H1 (cell line): ENCODE measurements around the gene DYNC1LI1. TPM values are rescaled to one million over a fixed set of nuclear protein-coding genes. Genes with fewer than 3 reads are reported as not detected.

Experiments used
- BRCA1 ChIP-seq: IDR thresholded peaks from 2 replicates; pipeline ENCODE4 v1.6.1; 2012; ENCODE audit warnings: low read depth, low read length, improper control_type of control experiment
- CEBPB ChIP-seq: IDR thresholded peaks from 2 replicates; pipeline ENCODE4 v1.6.1; 2012; ENCODE audit warnings: low read depth, low read length
- CREB1 ChIP-seq: IDR thresholded peaks from 2 replicates; pipeline ENCODE4 v1.6.1; 2012; ENCODE audit warnings: inconsistent platforms
- NRF1 ChIP-seq: IDR thresholded peaks from 2 replicates; pipeline ENCODE4 v1.6.1; 2011; ENCODE audit warnings: mild to moderate bottlenecking, low read depth, low read length, improper control_type of control experiment
- SIX5 ChIP-seq: IDR thresholded peaks from 2 replicates; pipeline ENCODE4 v1.6.1; 2011; ENCODE audit warnings: mild to moderate bottlenecking, low read depth, low read length
- TCF12 ChIP-seq: IDR thresholded peaks from 2 replicates; pipeline ENCODE4 v1.6.1; 2011; ENCODE audit warnings: low read depth, mild to moderate bottlenecking, low read length
- polyA plus RNA-seq, 7 experiments: library from polyadenylated mRNA; depleted of rRNA in 3 of 7; stranded (reverse) in 5 of 7; unstranded in 2 of 7; fragments of >200 nt in 5 of 7; fragments of 200-250 nt in 2 of 7; gene quantifications; 1 replicate in 5 of 7; 2 replicates in 1 of 7; 4 replicates in 1 of 7; pipeline versions ENCODE4 v1.2.1 to v1.2.3, GENCODE V29; 2011 to 2013; ENCODE audit warnings: missing spikeins in 2 of 7, mixed read lengths in 2 of 7
- total RNA-seq: library from RNA; stranded (reverse); fragmentation: NEBNext Ultra II Directional; extraction: Animal tissue kit (Norgen Biotek cat#: 25700); gene quantifications from 2 replicates; pipeline ENCODE4 v1.2.1, GENCODE V29; 2021
- TF ChIP-seq, protein P1 (sequence below): fragments of 300-600 bp; sonication (generic); IDR thresholded peaks from 2 replicates; pipeline ENCODE4 v1.7.1; 2012; ENCODE audit warnings: low read length, moderate library complexity, mild to moderate bottlenecking, inconsistent platforms; ENCODE audit not compliant: insufficient replicate concordance

Gene DYNC1LI1
- total and polyA plus RNA-seq, 2 of the 8 experiments (the other 6 are each of a cell fraction or from before 2014, with no cell fraction given), result 13.6 to 45.1 TPM

- TF ChIP-seq, protein P1, sequence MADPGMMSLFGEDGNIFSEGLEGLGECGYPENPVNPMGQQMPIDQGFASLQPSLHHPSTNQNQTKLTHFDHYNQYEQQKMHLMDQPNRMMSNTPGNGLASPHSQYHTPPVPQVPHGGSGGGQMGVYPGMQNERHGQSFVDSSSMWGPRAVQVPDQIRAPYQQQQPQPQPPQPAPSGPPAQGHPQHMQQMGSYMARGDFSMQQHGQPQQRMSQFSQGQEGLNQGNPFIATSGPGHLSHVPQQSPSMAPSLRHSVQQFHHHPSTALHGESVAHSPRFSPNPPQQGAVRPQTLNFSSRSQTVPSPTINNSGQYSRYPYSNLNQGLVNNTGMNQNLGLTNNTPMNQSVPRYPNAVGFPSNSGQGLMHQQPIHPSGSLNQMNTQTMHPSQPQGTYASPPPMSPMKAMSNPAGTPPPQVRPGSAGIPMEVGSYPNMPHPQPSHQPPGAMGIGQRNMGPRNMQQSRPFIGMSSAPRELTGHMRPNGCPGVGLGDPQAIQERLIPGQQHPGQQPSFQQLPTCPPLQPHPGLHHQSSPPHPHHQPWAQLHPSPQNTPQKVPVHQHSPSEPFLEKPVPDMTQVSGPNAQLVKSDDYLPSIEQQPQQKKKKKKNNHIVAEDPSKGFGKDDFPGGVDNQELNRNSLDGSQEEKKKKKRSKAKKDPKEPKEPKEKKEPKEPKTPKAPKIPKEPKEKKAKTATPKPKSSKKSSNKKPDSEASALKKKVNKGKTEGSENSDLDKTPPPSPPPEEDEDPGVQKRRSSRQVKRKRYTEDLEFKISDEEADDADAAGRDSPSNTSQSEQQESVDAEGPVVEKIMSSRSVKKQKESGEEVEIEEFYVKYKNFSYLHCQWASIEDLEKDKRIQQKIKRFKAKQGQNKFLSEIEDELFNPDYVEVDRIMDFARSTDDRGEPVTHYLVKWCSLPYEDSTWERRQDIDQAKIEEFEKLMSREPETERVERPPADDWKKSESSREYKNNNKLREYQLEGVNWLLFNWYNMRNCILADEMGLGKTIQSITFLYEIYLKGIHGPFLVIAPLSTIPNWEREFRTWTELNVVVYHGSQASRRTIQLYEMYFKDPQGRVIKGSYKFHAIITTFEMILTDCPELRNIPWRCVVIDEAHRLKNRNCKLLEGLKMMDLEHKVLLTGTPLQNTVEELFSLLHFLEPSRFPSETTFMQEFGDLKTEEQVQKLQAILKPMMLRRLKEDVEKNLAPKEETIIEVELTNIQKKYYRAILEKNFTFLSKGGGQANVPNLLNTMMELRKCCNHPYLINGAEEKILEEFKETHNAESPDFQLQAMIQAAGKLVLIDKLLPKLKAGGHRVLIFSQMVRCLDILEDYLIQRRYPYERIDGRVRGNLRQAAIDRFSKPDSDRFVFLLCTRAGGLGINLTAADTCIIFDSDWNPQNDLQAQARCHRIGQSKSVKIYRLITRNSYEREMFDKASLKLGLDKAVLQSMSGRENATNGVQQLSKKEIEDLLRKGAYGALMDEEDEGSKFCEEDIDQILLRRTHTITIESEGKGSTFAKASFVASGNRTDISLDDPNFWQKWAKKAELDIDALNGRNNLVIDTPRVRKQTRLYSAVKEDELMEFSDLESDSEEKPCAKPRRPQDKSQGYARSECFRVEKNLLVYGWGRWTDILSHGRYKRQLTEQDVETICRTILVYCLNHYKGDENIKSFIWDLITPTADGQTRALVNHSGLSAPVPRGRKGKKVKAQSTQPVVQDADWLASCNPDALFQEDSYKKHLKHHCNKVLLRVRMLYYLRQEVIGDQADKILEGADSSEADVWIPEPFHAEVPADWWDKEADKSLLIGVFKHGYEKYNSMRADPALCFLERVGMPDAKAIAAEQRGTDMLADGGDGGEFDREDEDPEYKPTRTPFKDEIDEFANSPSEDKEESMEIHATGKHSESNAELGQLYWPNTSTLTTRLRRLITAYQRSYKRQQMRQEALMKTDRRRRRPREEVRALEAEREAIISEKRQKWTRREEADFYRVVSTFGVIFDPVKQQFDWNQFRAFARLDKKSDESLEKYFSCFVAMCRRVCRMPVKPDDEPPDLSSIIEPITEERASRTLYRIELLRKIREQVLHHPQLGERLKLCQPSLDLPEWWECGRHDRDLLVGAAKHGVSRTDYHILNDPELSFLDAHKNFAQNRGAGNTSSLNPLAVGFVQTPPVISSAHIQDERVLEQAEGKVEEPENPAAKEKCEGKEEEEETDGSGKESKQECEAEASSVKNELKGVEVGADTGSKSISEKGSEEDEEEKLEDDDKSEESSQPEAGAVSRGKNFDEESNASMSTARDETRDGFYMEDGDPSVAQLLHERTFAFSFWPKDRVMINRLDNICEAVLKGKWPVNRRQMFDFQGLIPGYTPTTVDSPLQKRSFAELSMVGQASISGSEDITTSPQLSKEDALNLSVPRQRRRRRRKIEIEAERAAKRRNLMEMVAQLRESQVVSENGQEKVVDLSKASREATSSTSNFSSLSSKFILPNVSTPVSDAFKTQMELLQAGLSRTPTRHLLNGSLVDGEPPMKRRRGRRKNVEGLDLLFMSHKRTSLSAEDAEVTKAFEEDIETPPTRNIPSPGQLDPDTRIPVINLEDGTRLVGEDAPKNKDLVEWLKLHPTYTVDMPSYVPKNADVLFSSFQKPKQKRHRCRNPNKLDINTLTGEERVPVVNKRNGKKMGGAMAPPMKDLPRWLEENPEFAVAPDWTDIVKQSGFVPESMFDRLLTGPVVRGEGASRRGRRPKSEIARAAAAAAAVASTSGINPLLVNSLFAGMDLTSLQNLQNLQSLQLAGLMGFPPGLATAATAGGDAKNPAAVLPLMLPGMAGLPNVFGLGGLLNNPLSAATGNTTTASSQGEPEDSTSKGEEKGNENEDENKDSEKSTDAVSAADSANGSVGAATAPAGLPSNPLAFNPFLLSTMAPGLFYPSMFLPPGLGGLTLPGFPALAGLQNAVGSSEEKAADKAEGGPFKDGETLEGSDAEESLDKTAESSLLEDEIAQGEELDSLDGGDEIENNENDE, result no peak
- TF ChIP-seq TCF12 (no peak), BRCA1 (no peak), NRF1 (no peak), CEBPB (no peak), SIX5 (no peak), CREB1 (no peak)
Measured at GRCh38 chr3:32596909-32597369, 26.3 kb upstream of the DYNC1LI1 start (continued).
